WI38 (cell line): Measurements from ENCODE around the gene PAN3.

Source experiments
- H3K4me3 ChIP-seq: 2 replicates; pipeline ENCODE4 v1.5.1; 2011; ENCODE audit warnings: low read depth, mild to moderate bottlenecking, control low read depth, low read length
- CTCF ChIP-seq: IDR thresholded peaks from 2 replicates; pipeline ENCODE4 v1.5.1; 2012; ENCODE audit warnings: low read depth, mild to moderate bottlenecking, control low read depth, low read length

PAN3 gene

DNA sequence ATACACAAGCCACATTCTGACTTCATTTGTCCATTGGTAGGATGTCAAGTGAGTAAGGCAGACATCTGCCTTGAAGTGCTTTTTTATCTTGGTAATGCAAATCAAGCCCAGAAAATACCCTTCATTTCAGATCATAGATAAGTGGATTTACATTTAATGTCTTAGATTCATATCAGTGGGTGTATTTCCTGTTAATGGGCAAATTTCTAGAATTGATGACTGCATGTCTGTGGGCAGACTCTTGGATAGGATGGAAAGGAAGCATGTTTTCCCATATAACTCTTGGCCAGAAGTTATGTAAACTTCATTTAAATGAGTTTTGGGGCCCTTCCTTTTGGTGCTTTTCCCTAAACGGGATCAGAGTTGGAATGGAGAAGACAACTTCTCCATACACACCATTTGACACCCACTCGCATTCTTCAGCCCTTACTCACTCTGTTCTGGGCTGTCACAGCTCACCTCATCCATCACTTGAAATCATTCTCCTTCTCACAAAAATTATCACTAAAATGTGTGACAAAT lies 202.0 kb downstream of the PAN3 start:
- TF ChIP-seq CTCF = no peak
- no peak overlapping the region for H3K4me3 ChIP-seq

- no peak overlapping the region for H3K4me3 ChIP-seq
- TF ChIP-seq CTCF = no peak
Observed at GRCh38 chr13:28342251-28342650, 203.9 kb downstream of the PAN3 start.

GRCh38 chr13:28344163-28344562 lies 205.8 kb downstream of the PAN3 start:
- no peak for TF ChIP-seq CTCF
- H3K4me3 ChIP-seq = no peak overlapping the region
